Right cardiac atrium (tissue), 5 donors: Measurements from ENCODE around the gene SRXN1. TPM values are rescaled to one million over a fixed set of nuclear protein-coding genes. Genes with fewer than 3 reads are reported as not detected.
"Not testable (repeated sequence)": the region's sequence is repeated elsewhere in the genome, so short reads cannot be mapped to it uniquely, and the experiment has no call there.

Experiments
- ATAC-seq, 2 donors: fragments of 200-7000 bp; cut with Tn5 transposase; one replicate each; pipeline versions ENCODE4 v1.8.0 to v1.9.1; 2020; ENCODE audit warnings: moderate library complexity in 2 of 2, mild to moderate bottlenecking in 1 of 2
- DNase-seq, 3 donors: peaks; one replicate each; pipeline ENCODE4 v3.0.0-alpha.2; 2020
- H3K27ac ChIP-seq: one replicate; pipeline ENCODE4 v1.5.1; 2013; ENCODE audit warnings: mild to moderate bottlenecking, low read length, control low read depth, moderate library complexity
- H3K27me3 ChIP-seq: one replicate; pipeline ENCODE4 v1.6.1; 2013; ENCODE audit not compliant: control insufficient read depth, insufficient read depth
- H3K4me1 ChIP-seq: one replicate; pipeline ENCODE4 v1.6.1; 2013; ENCODE audit warnings: low read length; ENCODE audit not compliant: control insufficient read depth, insufficient read depth
- H3K4me3 ChIP-seq: one replicate; pipeline ENCODE4 v1.5.1; 2013; ENCODE audit warnings: low read length, control low read depth
- H3K9me3 ChIP-seq: one replicate; pipeline ENCODE4 v1.6.1; 2013; ENCODE audit warnings: low read length; ENCODE audit not compliant: control insufficient read depth
- WGBS: extraction: QIAGEN DNeasy Blood & Tissue Kit; methylation state at CpG from one replicate; pipeline ENCODE4 v1.1.7; 2013; 5-methylcytosine and 5-hydroxymethylcytosine counted together
- intact Hi-C, 4 donors: fragments of 100-400 bp; cut with DNase I; formaldehyde crosslinking; loops; one replicate each; pipeline versions ENCODE4 v1.11.0 to v1.14.0; 2022 to 2023
- polyA plus RNA-seq: library from polyadenylated mRNA; stranded (reverse); fragments of 200-250 nt; gene quantifications from one replicate; pipeline ENCODE4 v1.2.3, GENCODE V29; 2013
- total RNA-seq, 4 donors: library from RNA; stranded (reverse); fragmentation: NEBNext Ultra II Directional; extraction: Animal tissue kit (Norgen Biotek cat#: 25700); gene quantifications; one replicate each; pipeline ENCODE4 v1.2.1, GENCODE V29; 2021
- donor health status: healthy with polysubstance abuse.
- donor health status: DM: no; HTN: yes; CAD: no.
- donor health status: DM: no; HTN: no; CAD: no.
- donor health status: DM: no; HTN: yes; CAD: no; lungs with severe emphysema.
- donor health status: DM: yes; HTN: yes; CAD: no.

Gene SRXN1
- total and polyA plus RNA-seq, 5 donors: 23.9 to 50.2 (median 41.7) TPM

DNA sequence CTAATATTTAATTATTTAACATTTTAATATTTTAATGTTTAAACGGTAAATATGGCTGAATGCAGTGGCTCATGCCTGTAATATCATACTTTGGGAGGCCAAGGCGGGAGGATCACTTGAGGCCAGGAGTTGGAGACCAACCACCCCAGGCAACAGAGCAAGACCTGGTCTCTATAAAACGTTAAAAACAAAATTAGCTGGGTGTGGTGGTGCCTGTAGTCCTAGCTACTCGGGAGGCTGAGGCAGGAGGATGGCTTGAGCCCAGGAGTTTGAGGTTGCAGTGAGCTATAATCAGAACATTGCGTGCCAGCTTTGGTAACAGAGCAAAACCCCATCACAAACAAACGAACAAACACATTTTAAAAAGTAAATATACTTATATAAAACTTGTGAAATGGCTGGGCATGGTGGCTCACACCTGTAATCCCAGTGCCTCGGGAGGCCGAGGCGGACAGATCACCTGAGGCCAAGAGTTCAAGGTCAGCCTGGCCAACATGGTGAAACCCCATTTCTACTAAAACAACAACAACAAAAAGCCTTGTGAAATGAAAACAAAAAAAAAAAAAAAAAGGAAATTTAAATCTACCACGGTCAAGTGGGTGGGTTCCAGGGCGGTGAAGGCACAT lies 8.2 kb downstream of the SRXN1 start:
- 75% methylated on average over 11 of the region's 11 CpGs for WGBS
- ATAC-seq: no peak
- Histone ChIP-seq H3K9me3 (peaks cover 3% of the 10 kb centered on the region), H3K27ac (peak overlapping the region; percentile 50), H3K27me3 (no peaks in the 10 kb centered on the region), H3K4me3 (no peak overlapping the region), H3K4me1 (no peaks in the 10 kb centered on the region)
- intact Hi-C loops: loop anchor here in 3 of 4 donors (2.0 to 5.0 kb wide), 3 partner anchors 82 to 84 kb away; no protein-coding TSS in a partner anchor
- no peak for DNase-seq

DNA sequence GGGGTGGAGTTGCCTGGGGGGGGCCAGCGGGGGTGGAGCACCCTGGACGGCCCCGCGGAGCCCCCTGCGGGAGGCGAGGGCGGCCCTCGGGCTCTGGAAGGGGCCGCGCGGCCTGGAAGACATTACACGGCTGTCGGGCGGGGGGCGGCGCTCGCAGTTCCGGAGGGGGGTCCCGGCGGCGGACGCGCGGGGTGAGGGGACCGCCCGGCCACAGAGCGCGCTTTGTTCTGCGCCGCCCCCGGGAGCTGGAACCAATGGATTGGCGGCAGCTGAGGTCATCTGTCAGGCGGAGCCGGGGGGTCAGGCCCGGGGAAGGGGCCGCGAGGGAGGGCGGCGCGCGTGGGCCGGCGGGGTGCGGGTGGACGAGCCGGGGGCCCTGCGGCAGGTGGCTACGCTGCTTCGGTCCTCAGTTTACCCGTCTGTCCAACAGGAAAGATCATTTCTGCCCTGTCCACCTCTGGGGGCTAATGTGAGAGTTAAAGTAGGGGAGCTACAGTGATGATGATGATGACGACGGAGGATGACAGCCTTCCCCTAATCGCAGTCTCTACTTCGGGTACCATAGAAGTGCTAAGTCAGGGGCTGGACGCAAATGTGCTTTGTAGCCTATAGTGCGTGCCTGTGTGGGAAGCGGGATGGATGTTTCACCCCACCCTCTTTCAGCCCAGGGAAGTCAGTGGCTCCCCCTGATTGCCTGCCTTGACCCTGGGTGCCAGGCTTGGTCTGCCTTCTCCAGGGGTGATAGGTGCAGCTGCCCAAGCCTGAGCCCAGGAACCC lies 10.4 kb downstream of the SRXN1 start:
- 4% methylated on average over 57 of the region's 57 CpGs for WGBS
- Histone ChIP-seq H3K4me1 (no peaks in the 10 kb centered on the region), H3K4me3 (peak overlapping the region; percentile 69), H3K27ac (peak overlapping the region; percentile 55), H3K9me3 (peaks cover under 1% of the 10 kb centered on the region), H3K27me3 (no peaks in the 10 kb centered on the region)
- intact Hi-C loops: no loop called here
- ATAC-seq (peak; percentile 61 to 67), DNase-seq (peak; percentile 48 to 85 (median 77))

DNA sequence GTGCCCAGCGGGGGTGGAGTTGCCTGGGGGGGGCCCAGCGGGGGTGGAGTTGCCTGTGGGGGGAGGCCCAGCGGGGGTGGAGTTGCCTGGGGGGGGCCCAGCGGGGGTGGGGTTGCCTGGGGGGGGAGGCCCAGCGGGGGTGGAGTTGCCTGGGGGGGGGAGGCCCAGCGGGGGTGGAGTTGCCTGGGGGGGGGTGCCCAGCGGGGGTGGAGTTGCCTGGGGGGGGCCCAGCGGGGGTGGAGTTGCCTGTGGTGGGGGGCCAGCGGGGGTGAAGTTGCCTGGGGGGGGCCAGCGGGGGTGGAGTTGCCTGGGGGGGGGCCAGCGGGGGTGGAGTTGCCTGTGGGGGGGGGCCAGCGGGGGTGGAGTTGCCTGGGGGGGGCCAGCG lies 11.0 kb downstream of the SRXN1 start:
- intact Hi-C loops, ATAC-seq, DNase-seq, H3K4me1 ChIP-seq, H3K27ac ChIP-seq, H3K27me3 ChIP-seq, H3K9me3 ChIP-seq: not testable (repeated sequence)
- WGBS: 23% methylated on average over 4 of the region's 13 CpGs
- peak overlapping the region; percentile 69 for H3K4me3 ChIP-seq

DNA sequence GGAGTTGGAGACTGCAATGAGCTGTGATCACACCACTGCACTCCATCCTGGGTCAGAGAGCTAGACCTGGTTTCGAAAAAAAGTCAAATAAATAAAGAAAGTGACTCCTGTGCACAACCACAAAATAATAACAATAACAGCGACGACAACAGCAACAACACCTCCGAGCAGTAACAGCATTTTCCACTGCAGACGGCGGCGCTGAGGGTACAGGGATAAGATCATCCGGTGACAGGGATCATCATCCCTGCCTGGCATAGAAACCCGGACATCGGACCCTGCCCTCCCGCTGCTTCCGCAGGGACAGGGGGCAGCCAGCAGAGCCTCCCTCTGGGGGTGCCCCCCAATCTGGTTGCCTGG lies 11.5 kb downstream of the SRXN1 start:
- no peaks in the 10 kb centered on the region for H3K27me3 ChIP-seq
- no peaks in the 10 kb centered on the region for H3K9me3 ChIP-seq
- no peaks in the 10 kb centered on the region for H3K4me1 ChIP-seq
- DNase-seq (peak in 1 of 3 donors; percentile 65), ATAC-seq (no peak)
- 24% methylated on average over 12 of the region's 12 CpGs for WGBS
- H3K27ac ChIP-seq: peak overlapping the region; percentile 23
- intact Hi-C loops: no loop called here
- H3K4me3 ChIP-seq: no peak overlapping the region

DNA sequence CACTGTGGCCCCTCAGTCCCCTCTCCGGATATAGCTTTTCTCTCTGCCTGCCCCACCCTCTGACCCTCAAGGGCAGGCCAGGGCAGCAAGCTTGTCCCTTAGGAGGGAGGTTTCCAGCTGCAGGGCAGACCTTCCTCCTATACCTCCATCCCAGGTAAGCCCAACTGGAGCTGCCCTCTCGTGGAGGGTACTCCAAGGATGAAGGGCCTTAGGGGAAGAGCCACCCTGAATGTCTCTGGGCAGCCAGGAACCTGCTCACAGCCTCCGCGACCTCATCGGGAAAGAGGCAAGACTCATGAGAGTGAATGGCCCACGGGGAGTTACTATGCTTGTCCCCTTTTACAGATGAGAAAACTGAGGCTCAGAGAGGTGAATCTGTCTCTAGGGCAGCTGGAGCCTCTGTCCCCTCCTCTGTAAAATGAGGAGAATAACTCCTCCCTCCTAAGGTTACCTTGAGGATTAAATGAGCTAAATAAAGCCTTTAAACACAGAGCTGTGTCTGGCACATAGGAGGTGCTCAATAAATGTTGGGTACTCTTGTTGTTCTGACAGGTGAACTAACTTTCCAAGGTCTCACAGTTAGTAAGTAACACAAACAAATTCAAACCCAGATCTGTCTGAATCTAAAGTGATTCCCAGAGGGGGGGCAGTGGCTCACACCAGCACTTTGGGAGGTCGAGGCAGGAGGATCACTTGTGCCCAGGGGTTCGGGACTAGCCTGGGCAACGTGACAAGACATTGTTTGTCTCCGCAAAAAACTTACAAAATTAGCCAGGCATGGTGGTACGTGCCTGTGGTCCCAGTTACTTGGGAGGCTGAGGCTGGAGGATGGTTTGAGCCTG lies 12.1 kb downstream of the SRXN1 start:
- Histone ChIP-seq H3K4me3 (no peak overlapping the region), H3K27me3 (no peaks in the 10 kb centered on the region), H3K4me1 (no peaks in the 10 kb centered on the region), H3K27ac (peak overlapping the region; percentile 34), H3K9me3 (no peaks in the 10 kb centered on the region)
- DNase-seq (no peak), ATAC-seq (no peak)
- WGBS: 45% methylated on average over 11 of the region's 11 CpGs
- intact Hi-C loops: no loop called here

DNA sequence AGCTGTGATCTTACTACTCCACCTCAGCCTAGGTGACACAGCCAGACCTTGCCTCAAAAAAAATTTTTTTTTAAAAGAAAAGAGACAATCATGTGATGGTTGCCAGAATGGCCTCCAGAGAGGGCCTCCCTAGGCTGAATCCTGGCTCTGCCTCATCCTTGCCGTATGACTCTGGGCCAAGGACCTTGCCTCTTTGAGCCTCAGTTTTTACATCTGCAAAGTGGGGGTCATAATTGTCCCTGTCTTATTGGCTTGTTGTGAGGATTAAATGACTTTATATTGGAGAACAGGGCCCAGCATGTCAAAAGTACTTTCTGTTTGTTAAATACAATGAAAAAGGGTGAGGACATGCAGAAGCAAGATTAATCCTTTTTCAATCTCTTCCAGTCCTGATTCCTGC lies 14.4 kb downstream of the SRXN1 start:
- intact Hi-C loops: no loop called here
- ATAC-seq: no peak
- H3K27me3 ChIP-seq: no peaks in the 10 kb centered on the region
- 58% methylated on average over 1 of the region's 1 CpG for WGBS
- no peak overlapping the region for H3K27ac ChIP-seq
- DNase-seq: no peak
- no peaks in the 10 kb centered on the region for H3K4me1 ChIP-seq
- H3K4me3 ChIP-seq: no peak overlapping the region
- H3K9me3 ChIP-seq: no peaks in the 10 kb centered on the region

DNA sequence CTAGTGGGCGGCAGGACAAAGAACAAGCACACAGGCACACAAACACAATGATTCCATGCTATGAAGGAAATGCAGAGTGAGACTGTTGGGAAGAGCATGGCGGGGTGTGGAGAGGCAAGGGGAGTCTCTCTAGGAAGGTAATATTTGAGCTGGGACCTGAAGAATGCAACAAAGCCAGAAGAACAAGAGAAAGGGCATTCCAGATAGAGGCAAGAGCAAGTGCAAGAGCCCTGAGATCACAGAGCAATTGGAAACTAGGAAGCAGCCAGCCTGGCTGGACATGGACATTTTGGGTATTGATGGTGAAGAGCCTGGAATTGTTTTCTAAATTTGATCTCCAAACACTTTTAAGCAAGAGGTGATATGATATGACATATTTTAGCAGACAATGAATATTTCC lies 15.4 kb downstream of the SRXN1 start:
- 74% methylated on average over 2 of the region's 2 CpGs for WGBS

DNA sequence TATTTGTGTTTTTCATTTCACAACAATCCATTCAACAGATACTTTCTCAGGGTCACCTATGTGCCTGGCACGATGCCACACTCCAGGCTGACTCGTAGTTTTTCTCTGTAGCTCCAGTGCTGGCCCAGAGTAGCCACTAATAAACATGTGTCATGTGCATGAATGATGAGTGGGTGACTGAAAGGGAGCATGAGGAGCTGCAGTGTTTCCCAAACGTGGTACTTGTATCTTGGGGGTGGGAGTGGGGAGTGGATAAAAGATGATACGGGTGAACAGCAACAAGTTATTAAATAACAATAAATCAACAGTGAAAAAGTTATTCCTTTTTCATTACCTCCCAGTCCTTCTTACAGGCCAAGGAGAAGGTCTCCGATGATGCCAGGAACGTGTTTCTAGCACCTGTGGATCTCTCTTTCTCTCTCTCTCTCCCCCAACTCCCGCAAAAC lies 17.1 kb downstream of the SRXN1 start:
- Histone ChIP-seq H3K27me3 (no peaks in the 10 kb centered on the region), H3K9me3 (no peaks in the 10 kb centered on the region), H3K4me1 (no peaks in the 10 kb centered on the region), H3K27ac (no peak overlapping the region), H3K4me3 (no peak overlapping the region)
- intact Hi-C loops: no loop called here
- WGBS: 46% methylated on average over 7 of the region's 7 CpGs
- DNase-seq (no peak), ATAC-seq (no peak)

More for the DNA sequence above, 15.4 kb downstream of the SRXN1 start:
- Histone ChIP-seq H3K4me3 (no peak overlapping the region), H3K27me3 (no peaks in the 10 kb centered on the region), H3K27ac (no peak overlapping the region), H3K9me3 (no peaks in the 10 kb centered on the region), H3K4me1 (no peaks in the 10 kb centered on the region)
- DNase-seq (no peak), ATAC-seq (no peak)
- intact Hi-C loops: no loop called here

DNA sequence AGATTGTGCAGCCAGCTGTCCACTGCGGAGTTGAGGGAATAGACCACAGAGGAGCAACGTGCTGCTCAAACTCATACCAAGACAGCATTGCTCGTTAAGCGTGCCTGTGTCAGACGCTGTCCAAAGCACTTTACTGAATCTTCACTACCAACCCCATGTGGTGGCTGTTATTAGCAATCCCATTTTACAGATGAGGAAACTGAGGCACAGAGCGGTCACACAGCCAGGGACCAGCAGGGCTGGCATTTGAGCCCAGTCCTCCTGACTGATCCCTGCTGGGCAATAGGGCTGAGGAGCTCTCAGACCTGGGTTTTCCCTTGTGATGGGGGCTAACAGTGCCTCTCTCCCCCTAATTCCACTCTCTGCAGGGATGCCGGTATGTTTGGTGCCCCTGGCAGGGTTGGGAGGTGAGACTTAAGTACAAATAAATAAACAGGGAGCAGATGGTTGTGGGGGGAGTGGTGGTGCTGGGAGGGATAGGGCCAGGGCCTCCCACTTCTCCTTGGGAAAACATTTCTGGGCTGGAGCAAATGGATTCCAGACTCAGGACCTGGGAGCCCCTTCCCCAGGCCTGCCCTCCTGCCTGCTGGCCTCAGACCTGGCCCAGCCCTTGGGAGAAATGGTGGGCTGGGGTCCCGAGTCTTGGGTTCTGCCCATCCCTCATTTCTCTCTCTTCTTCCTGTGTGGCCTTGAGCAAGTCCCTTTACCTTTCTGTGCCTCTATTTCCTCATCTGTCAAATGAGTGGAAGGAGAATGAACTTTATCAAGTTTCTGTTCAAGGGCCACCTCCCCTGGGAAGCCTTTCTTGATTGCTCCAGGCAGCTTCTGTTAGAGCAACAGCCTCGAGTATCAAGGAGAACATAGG lies 17.7 kb downstream of the SRXN1 start:
- 72% methylated on average over 9 of the region's 9 CpGs for WGBS
- no peaks in the 10 kb centered on the region for H3K4me1 ChIP-seq
- ATAC-seq (peak in 1 of 2 donors; percentile 27), DNase-seq (no peak)
- no peak overlapping the region for H3K27ac ChIP-seq
- intact Hi-C loops: no loop called here
- H3K4me3 ChIP-seq: no peak overlapping the region
- no peaks in the 10 kb centered on the region for H3K9me3 ChIP-seq
- no peaks in the 10 kb centered on the region for H3K27me3 ChIP-seq

DNA sequence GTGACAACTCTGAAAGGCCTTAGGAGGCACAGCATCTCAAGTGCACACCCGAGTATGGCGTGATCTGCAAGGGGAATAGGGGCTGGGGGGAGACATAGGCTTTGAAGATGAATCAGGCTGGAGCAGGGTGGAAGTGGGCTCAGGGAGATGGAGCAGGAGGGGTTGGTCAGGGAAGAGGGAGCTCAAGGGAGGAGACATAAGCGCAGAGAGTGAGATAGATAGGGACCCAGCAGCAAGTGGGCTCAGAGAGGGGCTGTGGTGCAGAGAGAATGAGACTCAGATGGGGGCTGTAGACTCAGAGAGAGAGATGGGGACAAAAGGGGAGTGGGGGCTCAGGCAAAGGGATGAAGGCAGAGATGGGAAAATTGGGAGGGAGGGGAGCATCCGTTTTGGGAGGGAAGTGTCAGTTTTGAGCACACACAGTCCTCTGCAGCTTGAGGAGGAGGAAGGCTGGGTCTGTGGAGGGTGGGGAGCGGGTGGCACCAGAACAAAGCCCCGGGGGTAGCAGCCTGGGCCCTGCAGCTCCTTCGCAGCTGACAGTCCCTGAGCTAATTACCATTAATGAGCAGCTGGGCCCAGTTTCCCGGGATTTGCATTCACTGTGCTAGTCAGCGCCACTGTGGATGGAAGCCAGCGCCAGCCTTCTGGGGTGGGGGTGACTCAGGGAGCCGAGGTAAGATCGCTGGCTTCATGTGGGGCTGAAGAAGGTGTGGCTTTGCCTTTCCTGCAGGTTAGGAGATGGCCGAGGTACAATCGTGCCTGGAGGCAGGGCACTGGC lies 18.7 kb downstream of the SRXN1 start:
- Histone ChIP-seq H3K27ac (no peak overlapping the region), H3K27me3 (no peaks in the 10 kb centered on the region), H3K4me1 (no peaks in the 10 kb centered on the region), H3K4me3 (no peak overlapping the region), H3K9me3 (no peaks in the 10 kb centered on the region)
- 68% methylated on average over 14 of the region's 14 CpGs for WGBS
- intact Hi-C loops: no loop called here
- ATAC-seq: no peak
- DNase-seq: no peak
